B cell (primary cell): Measurements from ENCODE around the gene NETO2. TPM values are rescaled to one million over a fixed set of nuclear protein-coding genes. Genes with fewer than 3 reads are reported as not detected.

Source experiments
- ATAC-seq: fragments of 200-7000 bp; cut with Tn5 transposase; one replicate; pipeline ENCODE4 v1.10.0; 2021; ENCODE audit warnings: low read depth, mild to moderate bottlenecking, moderate number of reproducible peaks, moderate library complexity
- CTCF ChIA-PET: fragments of 350-600 bp; sonication (Branson Sonifier 250); formaldehyde crosslinking; loops from one replicate; lab custom pipeline; 2021; ENCODE audit warnings: antibody characterized with exemption, inconsistent platforms; lab: Charles Lee
- POLR2A ChIA-PET: fragments of 350-600 bp; sonication (Branson Sonifier 250); formaldehyde crosslinking; loops from one replicate; lab custom pipeline; 2021; ENCODE audit warnings: antibody characterized with exemption; lab: Charles Lee
- DNase-seq: peaks from one replicate; pipeline ENCODE4 v3.0.0; 2013
- H2AFZ ChIP-seq: 2 replicates; pipeline ENCODE4 v1.6.1; 2012; ENCODE audit warnings: mild to moderate bottlenecking, low read depth, low read length; ENCODE audit not compliant: insufficient read depth, poor library complexity, severe bottlenecking
- H3K27ac ChIP-seq, 2 donors: 1 replicate in 1 of 2; 2 replicates in 1 of 2; pipeline ENCODE4 v1.5.1; 2012 to 2013; ENCODE audit warnings: low read length in 2 of 2, mild to moderate bottlenecking in 2 of 2, moderate library complexity in 1 of 2
- H3K27me3 ChIP-seq, 4 experiments: fragments of 200-600 bp in 1 of 4; sonication (generic) in 1 of 4; replicated peaks in 1 of 4; 1 replicate in 2 of 4; 2 replicates in 2 of 4; pipeline versions ENCODE4 v1.6.1 to v1.7.0; 2013 to 2016; ENCODE audit warnings: low read length in 3 of 4, mild to moderate bottlenecking in 2 of 4, mixed read lengths in 1 of 4, moderate library complexity in 1 of 4; ENCODE audit not compliant: insufficient read depth in 4 of 4, control insufficient read depth in 3 of 4; ENCODE audit errors: control extremely low read depth in 1 of 4
- H3K36me3 ChIP-seq, 2 experiments: replicated peaks in 1 of 2; 1 replicate in 1 of 2; 2 replicates in 1 of 2; pipeline versions ENCODE4 v1.6.1 to v1.7.1; 2013; ENCODE audit warnings: low read length in 1 of 2; ENCODE audit not compliant: insufficient read depth in 2 of 2, control insufficient read depth in 1 of 2; ENCODE audit errors: control extremely low read depth in 1 of 2, extremely low read depth in 1 of 2
- H3K4me1 ChIP-seq, 2 donors: fragments of 200-600 bp in 1 of 2; sonication (generic) in 1 of 2; 1 replicate in 1 of 2; 2 replicates in 1 of 2; pipeline versions ENCODE4 v1.5.1 to v1.6.1; 2013 to 2017; ENCODE audit warnings: low read length in 2 of 2; ENCODE audit not compliant: control insufficient read depth in 2 of 2, insufficient read depth in 2 of 2
- H3K4me2 ChIP-seq: replicated peaks from 2 replicates; pipeline ENCODE3; 2012; ENCODE audit warnings: mild to moderate bottlenecking, low read depth, low read length; ENCODE audit not compliant: poor library complexity, severe bottlenecking
- H3K4me3 ChIP-seq, 5 experiments: fragments of 200-600 bp in 1 of 5; sonication (generic) in 1 of 5; 1 replicate in 3 of 5; 2 replicates in 2 of 5; pipeline versions ENCODE4 v1.5.1 to v1.7.0; 2011 to 2016; ENCODE audit warnings: low read length in 4 of 5, mild to moderate bottlenecking in 4 of 5, low read depth in 2 of 5, control low read depth in 1 of 5, moderate library complexity in 1 of 5; ENCODE audit not compliant: insufficient read depth in 1 of 5; ENCODE audit errors: control extremely low read depth in 1 of 5, extremely low read depth in 1 of 5
- H3K79me2 ChIP-seq: fragments of 200-600 bp; sonication (generic); one replicate; pipeline ENCODE4 v1.6.0; 2016; ENCODE audit warnings: low read length; ENCODE audit not compliant: control insufficient read depth, insufficient read depth
- H3K9ac ChIP-seq: fragments of 200-600 bp; sonication (generic); 2 replicates; pipeline ENCODE4 v1.6.1; 2017; ENCODE audit warnings: mild to moderate bottlenecking, low read length, moderate library complexity
- H3K9me3 ChIP-seq, 3 donors: one replicate each; pipeline versions ENCODE4 v1.6.1 to v1.7.1; 2013; ENCODE audit warnings: low read length in 2 of 3; ENCODE audit not compliant: control insufficient read depth in 2 of 3, insufficient read depth in 1 of 3; ENCODE audit errors: control extremely low read depth in 1 of 3
- H4K20me1 ChIP-seq: 2 replicates; pipeline ENCODE4 v1.6.0; 2012; ENCODE audit warnings: mild to moderate bottlenecking, low read length; ENCODE audit not compliant: insufficient read depth, control insufficient read depth, poor library complexity, severe bottlenecking
- H3K27ac Mint-ChIP-seq: one replicate; pipeline ENCODE4 v1.8.0; 2021; ENCODE audit warnings: mixed read lengths
- H3K27me3 Mint-ChIP-seq: one replicate; pipeline ENCODE4 v1.8.0; 2021; ENCODE audit warnings: mixed read lengths
- H3K4me1 Mint-ChIP-seq: one replicate; pipeline ENCODE4 v1.8.0; 2021; ENCODE audit warnings: mixed read lengths
- H3K4me3 Mint-ChIP-seq: one replicate; pipeline ENCODE4 v1.8.0; 2021; ENCODE audit warnings: mixed read lengths
- H3K9me3 Mint-ChIP-seq: one replicate; pipeline ENCODE4 v1.8.0; 2022; ENCODE audit warnings: mixed read lengths; ENCODE audit not compliant: insufficient read depth
- CTCF ChIP-seq: fragments of 200-600 bp; IDR thresholded peaks from one replicate; pipeline ENCODE4 v1.8.0; 2022; ENCODE audit warnings: antibody characterized with exemption, mild to moderate bottlenecking
- EZH2 ChIP-seq: IDR thresholded peaks from 2 replicates; pipeline ENCODE4 v1.6.1; 2012; ENCODE audit warnings: borderline replicate concordance, low read depth, mild to moderate bottlenecking, moderate library complexity, low read length; ENCODE audit not compliant: insufficient read depth, poor library complexity, severe bottlenecking
- WGBS: methylation state at CpG from one replicate; pipeline ENCODE4 v1.1.5; 2013; ENCODE audit warnings: missing lambda C conversion rate; ENCODE audit not compliant: insufficient coverage; 5-methylcytosine and 5-hydroxymethylcytosine counted together
- intact Hi-C: fragments of 100-400 bp; cut with micrococcal nuclease; formaldehyde crosslinking; loops from one replicate; pipeline ENCODE4 v1.10.0; 2022
- polyA plus RNA-seq: library from polyadenylated mRNA; depleted of rRNA; stranded (reverse); fragments of >200 nt; gene quantifications from 2 replicates; pipeline ENCODE4 v1.2.3, GENCODE V29; 2012
- total RNA-seq, 2 donors: library from RNA; stranded (reverse); fragments of 120-200 nt in 1 of 2; gene quantifications; 1 replicate in 1 of 2; 2 replicates in 1 of 2; pipeline versions ENCODE4 v1.2.3 to v1.2.4, GENCODE V29; 2013 to 2022

The NETO2 gene
- total and polyA plus RNA-seq, 2 donors (not counting 1 experiment from before 2014, with no cell fraction given), result 1.9 to 4.2 TPM

DNA sequence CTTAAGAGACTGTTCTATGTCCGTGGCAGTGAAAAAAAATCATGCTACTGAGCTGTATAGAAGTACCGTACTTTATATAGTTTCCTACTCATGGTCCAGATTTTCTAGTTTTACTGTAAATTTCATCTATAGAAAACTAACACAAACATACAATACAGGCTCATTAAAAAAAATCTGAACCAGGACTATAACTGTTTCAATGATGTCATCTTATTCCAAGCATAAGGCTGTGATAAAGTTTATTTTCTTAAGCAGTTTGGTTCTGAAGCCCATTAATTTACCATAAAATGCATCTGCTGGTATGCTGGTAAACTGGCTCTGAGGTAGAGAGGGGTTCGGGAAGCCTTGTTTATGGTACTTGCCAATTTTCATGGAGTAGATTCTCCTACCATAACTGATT lies 16.7 kb upstream of the NETO2 start:
- Mint-ChIP-seq H3K27me3 (no peaks in the 10 kb centered on the region), H3K9me3 (no peaks in the 10 kb centered on the region), H3K4me3 (no peak overlapping the region), H3K4me1 (no peaks in the 10 kb centered on the region), H3K27ac (no peak overlapping the region)
- Histone ChIP-seq H3K4me2 (no peak overlapping the region), H3K4me3 (no peak overlapping the region), H3K27ac (no peak overlapping the region), H3K9me3 (no peaks in the 10 kb centered on the region), H3K4me1 (no peaks in the 10 kb centered on the region), H2AFZ (no peak overlapping the region), H3K27me3 (no peaks in the 10 kb centered on the region), H4K20me1 (no peaks in the 10 kb centered on the region), H3K9ac (no peak overlapping the region), H3K79me2 (no peaks in the 10 kb centered on the region), H3K36me3 (peaks cover 3 to 19% of the 10 kb centered on the region in 2 experiments)
- ChIA-PET CTCF (interaction anchor here (0.7 to 4.9 kb wide), 3 partner anchors 16 to 213 kb away, joined by 3 to 22 read pairs (median 9); partner anchors contain the start of gene NETO2), POLR2A (no interaction called here)
- TF ChIP-seq CTCF, result no peak
- TF ChIP-seq EZH2, result no peak
- intact Hi-C loops, result loop anchor here (10.0 kb wide), 1 partner anchor 56 kb away; no protein-coding TSS in a partner anchor
- DNase-seq, result no peak
- no peak for ATAC-seq
- WGBS, result no CpG with 5 or more reads among the region's 3 CpGs

DNA sequence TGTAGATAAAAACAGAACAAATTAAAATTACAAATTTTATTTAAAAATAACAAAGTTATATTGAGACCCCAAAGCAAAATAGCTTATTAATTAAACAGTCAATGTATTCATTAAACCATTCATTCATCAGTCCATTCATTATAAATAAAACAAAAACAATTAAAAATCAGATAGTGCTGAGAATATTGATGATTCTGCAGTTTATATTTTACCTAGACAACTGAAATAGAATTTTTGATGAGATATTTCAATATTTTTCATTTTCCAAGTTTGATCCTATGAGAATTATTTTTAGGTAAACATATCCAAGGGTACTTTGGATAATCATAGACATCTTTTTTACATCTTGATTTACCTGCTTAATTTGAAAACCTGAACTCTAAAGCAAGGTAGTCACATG lies 15.2 kb upstream of the NETO2 start:
- DNase-seq, result no peak
- H3K4me3 Mint-ChIP-seq, result no peak overlapping the region
- H3K27me3 ChIP-seq, result no peaks in the 10 kb centered on the region
- intact Hi-C loops, result no loop called here
- ChIA-PET POLR2A (no interaction called here), CTCF (interaction anchor here (4.9 kb wide), 1 partner anchor 17 kb away, joined by 22 read pairs; no protein-coding TSS in a partner anchor)
- H3K36me3 ChIP-seq, result peaks cover 3 to 19% of the 10 kb centered on the region in 2 experiments
- H3K9me3 ChIP-seq, result no peaks in the 10 kb centered on the region
- TF ChIP-seq EZH2 (no peak), CTCF (no peak)
- no peak overlapping the region for H2AFZ ChIP-seq
- H3K4me3 ChIP-seq, result no peak overlapping the region
- H3K4me1 Mint-ChIP-seq, result no peaks in the 10 kb centered on the region
- H3K79me2 ChIP-seq, result no peaks in the 10 kb centered on the region
- no peaks in the 10 kb centered on the region for H3K27me3 Mint-ChIP-seq
- no peak overlapping the region for H3K27ac Mint-ChIP-seq
- no peaks in the 10 kb centered on the region for H3K9me3 Mint-ChIP-seq
- no peaks in the 10 kb centered on the region for H4K20me1 ChIP-seq
- no peak overlapping the region for H3K9ac ChIP-seq
- no peaks in the 10 kb centered on the region for H3K4me1 ChIP-seq
- H3K4me2 ChIP-seq, result no peak overlapping the region
- H3K27ac ChIP-seq, result no peak overlapping the region
- ATAC-seq, result no peak
